OCI-LY1 (cell line): ENCODE results near the gene TIRAP.
"Not testable (repeated sequence)": the region's sequence is repeated elsewhere in the genome, so short reads cannot be mapped to it uniquely, and the experiment has no call there.

Experiments used
- CTCF ChIP-seq: fragments of 200-600 bp; sonication (generic), shearing (Covaris generic); IDR thresholded peaks from 2 replicates; pipeline ENCODE4 v1.5.1; 2017; ENCODE audit warnings: mild to moderate bottlenecking, antibody characterized with exemption, low read length, moderate library complexity, mixed read lengths
- EZH2 ChIP-seq: fragments of 200-600 bp; sonication (generic), shearing (Covaris generic); IDR thresholded peaks from 2 replicates; pipeline ENCODE4 v1.8.0; 2017; ENCODE audit warnings: borderline replicate concordance, mixed run types, mild to moderate bottlenecking, antibody characterized with exemption, low read length, moderate library complexity, mixed read lengths

- not testable (repeated sequence) for TF ChIP-seq CTCF, EZH2
Observed at GRCh38 chr11:126255507-126255906, 27.4 kb upstream of the TIRAP start.
